Stomach (tissue), 9 donors: ENCODE data around the gene CARD8. TPM values are rescaled to one million over a fixed set of nuclear protein-coding genes. Genes with fewer than 3 reads are reported as not detected.

Experiments
- DNase-seq, 2 donors: peaks; one replicate each; pipeline versions ENCODE4 v3.0.0 to v3.0.0-alpha.2; 2013 to 2019
- H3K27ac ChIP-seq, 5 donors: fragments of 200-600 bp in 4 of 5; sonication (generic) in 4 of 5; one replicate each; pipeline ENCODE4 v1.5.1; 2013 to 2019; ENCODE audit warnings: mild to moderate bottlenecking in 1 of 5, moderate library complexity in 1 of 5
- H3K27me3 ChIP-seq, 3 donors: fragments of 200-600 bp; sonication (generic); one replicate each; pipeline ENCODE4 v1.5.1; 2017 to 2019; ENCODE audit warnings: mixed run types in 1 of 3
- H3K36me3 ChIP-seq, 4 donors: fragments of 200-600 bp; sonication (generic); 1 replicate in 3 of 4; 2 replicates in 1 of 4; pipeline ENCODE4 v1.5.1; 2016 to 2019
- H3K4me1 ChIP-seq, 4 donors: fragments of 200-600 bp; sonication (generic); one replicate each; pipeline ENCODE4 v1.5.1; 2016 to 2019
- H3K4me3 ChIP-seq, 4 donors: fragments of 200-600 bp; sonication (generic) in 3 of 4; one replicate each; pipeline ENCODE4 v1.5.1; 2016 to 2019; ENCODE audit warnings: mild to moderate bottlenecking in 1 of 4
- H3K9me3 ChIP-seq, 4 donors: fragments of 200-600 bp; sonication (generic); one replicate each; pipeline ENCODE4 v1.5.1; 2016 to 2019
- EP300 ChIP-seq: sonication (generic); formaldehyde crosslinking; IDR thresholded peaks from one replicate; pipeline ENCODE4 v1.6.1; 2017; ENCODE audit warnings: antibody characterized with exemption
- POLR2A ChIP-seq, 4 donors: fragments of 450-650 bp; IDR thresholded peaks; one replicate each; pipeline ENCODE4 v1.6.1; 2016; ENCODE audit warnings: antibody characterized with exemption in 4 of 4, control low read depth in 2 of 4, mild to moderate bottlenecking in 1 of 4, moderate library complexity in 1 of 4
- POLR2AphosphoS5 ChIP-seq, 3 donors: sonication (generic); formaldehyde crosslinking; IDR thresholded peaks; one replicate each; pipeline ENCODE4 v1.6.1; 2016; ENCODE audit warnings: antibody characterized with exemption in 3 of 3
- WGBS, 5 donors: extraction: QIAGEN DNeasy Blood & Tissue Kit in 3 of 5; methylation state at CpG; one replicate each; pipeline versions ENCODE4 v1.1.5 to v1.1.7; 2013 to 2018; 5-methylcytosine and 5-hydroxymethylcytosine counted together
- intact Hi-C: fragments of 100-400 bp; cut with DNase I; formaldehyde crosslinking; loops from one replicate; pipeline ENCODE4 v1.15.1; 2023; ENCODE audit warnings: low total_unique reads
- polyA plus RNA-seq, 3 donors: library from polyadenylated mRNA; stranded (reverse); fragments of 200-250 nt; gene quantifications; one replicate each; pipeline ENCODE4 v1.2.3, GENCODE V29; 2013
- total RNA-seq, 5 donors: library from RNA; depleted of rRNA; stranded (reverse); fragments of >200 nt; gene quantifications; one replicate each; pipeline versions ENCODE4 v1.1.0 to v1.2.3, GENCODE V29; 2014 to 2016
- TF ChIP-seq, protein P1 (sequence below), 7 experiments: fragments of 450-650 bp in 4 of 7; fragments of 200-600 bp in 3 of 7; sonication (generic) in 3 of 7; IDR thresholded peaks; one replicate each; pipeline ENCODE4 v1.5.1; 2016 to 2019; ENCODE audit warnings: antibody characterized with exemption in 7 of 7, control low read depth in 2 of 7, mild to moderate bottlenecking in 1 of 7
- donor health status: healthy with polysubstance abuse.
- donor health status: Bipolar disorder and iron deficiency.
- donor health status: healthy.

CARD8 gene
- total and polyA plus RNA-seq, 8 donors, result 5.2 to 63.6 (median 25.8) TPM

- no peak overlapping the region for H3K27ac ChIP-seq
- H3K9me3 ChIP-seq, result no peaks in the 10 kb centered on the region
- no peaks in the 10 kb centered on the region for H3K36me3 ChIP-seq
- DNase-seq, result no peak
- peaks cover 0 to 6% (median 0%) of the 10 kb centered on the region in 3 donors for H3K27me3 ChIP-seq
- intact Hi-C loops, result no loop called here
- no peak overlapping the region for H3K4me3 ChIP-seq
- H3K4me1 ChIP-seq, result no peaks in the 10 kb centered on the region
- no peak for TF ChIP-seq POLR2AphosphoS5 (IDR thresholded peaks at IDR 0.05)
- no peak for TF ChIP-seq EP300
- TF ChIP-seq POLR2A (IDR thresholded peaks at IDR 0.05), result no peak
- TF ChIP-seq, protein P1, sequence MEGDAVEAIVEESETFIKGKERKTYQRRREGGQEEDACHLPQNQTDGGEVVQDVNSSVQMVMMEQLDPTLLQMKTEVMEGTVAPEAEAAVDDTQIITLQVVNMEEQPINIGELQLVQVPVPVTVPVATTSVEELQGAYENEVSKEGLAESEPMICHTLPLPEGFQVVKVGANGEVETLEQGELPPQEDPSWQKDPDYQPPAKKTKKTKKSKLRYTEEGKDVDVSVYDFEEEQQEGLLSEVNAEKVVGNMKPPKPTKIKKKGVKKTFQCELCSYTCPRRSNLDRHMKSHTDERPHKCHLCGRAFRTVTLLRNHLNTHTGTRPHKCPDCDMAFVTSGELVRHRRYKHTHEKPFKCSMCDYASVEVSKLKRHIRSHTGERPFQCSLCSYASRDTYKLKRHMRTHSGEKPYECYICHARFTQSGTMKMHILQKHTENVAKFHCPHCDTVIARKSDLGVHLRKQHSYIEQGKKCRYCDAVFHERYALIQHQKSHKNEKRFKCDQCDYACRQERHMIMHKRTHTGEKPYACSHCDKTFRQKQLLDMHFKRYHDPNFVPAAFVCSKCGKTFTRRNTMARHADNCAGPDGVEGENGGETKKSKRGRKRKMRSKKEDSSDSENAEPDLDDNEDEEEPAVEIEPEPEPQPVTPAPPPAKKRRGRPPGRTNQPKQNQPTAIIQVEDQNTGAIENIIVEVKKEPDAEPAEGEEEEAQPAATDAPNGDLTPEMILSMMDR (IDR thresholded peaks at IDR 0.05), result no peak
- 87 to 95% (median 89%) methylated on average over 1 of the region's 1 CpG for WGBS, 5 donors
Measured at GRCh38 chr19:48301886-48302599, 46.3 kb upstream of the CARD8 start.

- Histone ChIP-seq H3K27me3 (peaks cover 0 to 30% (median 0%) of the 10 kb centered on the region in 3 donors), H3K4me1 (no peaks in the 10 kb centered on the region), H3K36me3 (no peaks in the 10 kb centered on the region), H3K9me3 (no peaks in the 10 kb centered on the region), H3K4me3 (no peak overlapping the region), H3K27ac (no peak overlapping the region)
- no peak for DNase-seq
- no peak for TF ChIP-seq EP300
- TF ChIP-seq POLR2A (IDR thresholded peaks at IDR 0.05), result no peak
- no peak for TF ChIP-seq POLR2AphosphoS5 (IDR thresholded peaks at IDR 0.05)
- TF ChIP-seq, protein P1 (IDR thresholded peaks at IDR 0.05), result no peak
- 89 to 94% (median 92%) methylated on average over 11 to 16 of the region's 16 CpGs for WGBS, 5 donors
- intact Hi-C loops, result no loop called here
Measured at GRCh38 chr19:48297975-48298374, 42.3 kb upstream of the CARD8 start.

DNA sequence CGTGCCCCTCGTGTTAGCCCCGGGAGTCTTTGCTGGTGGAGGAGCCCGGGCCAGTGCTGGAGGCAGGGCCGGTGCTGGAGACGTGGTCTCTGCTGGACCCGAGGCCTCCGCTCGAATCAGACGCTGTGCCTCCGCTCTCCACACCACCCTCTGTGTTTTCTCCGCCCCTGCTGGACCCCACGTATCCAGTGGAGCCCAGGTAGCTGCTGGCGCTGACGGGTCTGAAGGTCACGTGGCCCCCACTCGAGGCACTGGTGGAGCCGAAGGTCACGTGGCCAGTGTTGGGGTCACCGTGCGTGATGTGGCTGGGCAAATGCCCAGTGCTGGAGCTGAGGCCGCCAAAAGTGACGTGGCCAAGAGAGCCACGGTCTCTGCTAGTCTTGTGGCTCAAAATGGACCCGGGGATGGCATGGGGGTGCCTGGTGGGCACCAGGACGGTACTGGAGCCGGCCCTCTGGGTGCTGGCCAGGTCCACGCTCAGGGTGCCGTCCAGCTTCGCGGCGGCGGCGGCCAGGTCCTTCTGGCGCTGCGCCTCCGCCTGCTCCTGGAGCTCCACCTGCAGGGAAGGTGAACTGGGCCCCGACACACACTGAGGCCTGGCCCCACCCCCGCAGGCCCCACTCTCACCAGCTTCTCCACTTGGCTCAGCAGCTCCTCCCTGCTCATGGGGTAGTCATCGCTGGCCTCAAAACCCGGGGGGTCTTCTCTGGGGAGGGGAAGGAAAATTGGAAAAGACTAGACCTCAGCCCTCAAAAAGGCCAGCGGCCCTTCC, 41.4 kb upstream of the CARD8 start:
- no peak for TF ChIP-seq POLR2AphosphoS5 (IDR thresholded peaks at IDR 0.05)
- TF ChIP-seq, protein P1 (IDR thresholded peaks at IDR 0.05), result no peak
- TF ChIP-seq POLR2A (IDR thresholded peaks at IDR 0.05), result no peak
- no peak for TF ChIP-seq EP300
- Histone ChIP-seq H3K36me3 (no peaks in the 10 kb centered on the region), H3K9me3 (no peaks in the 10 kb centered on the region), H3K4me3 (no peak overlapping the region), H3K27ac (no peak overlapping the region), H3K27me3 (peaks cover 0 to 30% (median 0%) of the 10 kb centered on the region in 3 donors), H3K4me1 (no peaks in the 10 kb centered on the region)
- no peak for DNase-seq
- intact Hi-C loops, result no loop called here
- 78 to 88% (median 84%) methylated on average over 30 to 42 of the region's 42 CpGs for WGBS, 5 donors

- H3K27me3 ChIP-seq, result peaks cover 0 to 36% (median 7%) of the 10 kb centered on the region in 3 donors
- WGBS, 5 donors, result 62 to 75% (median 69%) methylated on average over 10 of the region's 10 CpGs
- DNase-seq, result no peak
- TF ChIP-seq POLR2AphosphoS5 (IDR thresholded peaks at IDR 0.05) (no peak), EP300 (no peak), POLR2A (IDR thresholded peaks at IDR 0.05) (no peak)
- TF ChIP-seq, protein P1 (IDR thresholded peaks at IDR 0.05), result no peak
- peaks cover 7 to 13% (median 10%) of the 10 kb centered on the region in 4 donors for H3K4me1 ChIP-seq
- no peaks in the 10 kb centered on the region for H3K36me3 ChIP-seq
- intact Hi-C loops, result no loop called here
- H3K4me3 ChIP-seq, result no peak overlapping the region
- H3K27ac ChIP-seq, result no peak overlapping the region
- no peaks in the 10 kb centered on the region for H3K9me3 ChIP-seq
Measured at GRCh38 chr19:48295458-48295857, 39.7 kb upstream of the CARD8 start.
